CD4-positive, alpha-beta T cell treated with Interleukin-15 for 1 hour (primary cell): ENCODE data around the gene OXNAD1.

Experiments
- DNase-seq: peaks from one replicate; pipeline ENCODE4 v3.0.0-alpha.2; 2020

Gene OXNAD1

DNA sequence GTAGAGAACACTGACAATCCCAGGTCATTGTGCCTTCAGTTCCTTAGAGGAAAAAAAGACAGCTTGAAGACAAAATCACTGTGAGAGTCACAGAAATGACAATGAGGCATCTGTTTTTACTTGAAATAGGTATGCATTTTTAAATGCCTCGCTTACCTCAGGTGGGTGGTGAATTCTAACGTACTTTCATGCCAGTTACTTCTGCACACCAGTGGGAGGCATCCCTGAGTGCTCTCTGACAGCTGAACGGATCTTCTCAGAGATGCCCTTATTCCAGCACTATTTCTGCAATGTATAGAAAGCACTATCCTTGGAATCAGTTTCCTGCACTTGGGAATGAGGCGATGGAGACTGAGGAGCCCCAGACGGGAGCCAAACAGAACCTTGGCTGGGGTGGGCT is 16.5 kb upstream of the OXNAD1 start:
- DNase-seq = no peak

DNA sequence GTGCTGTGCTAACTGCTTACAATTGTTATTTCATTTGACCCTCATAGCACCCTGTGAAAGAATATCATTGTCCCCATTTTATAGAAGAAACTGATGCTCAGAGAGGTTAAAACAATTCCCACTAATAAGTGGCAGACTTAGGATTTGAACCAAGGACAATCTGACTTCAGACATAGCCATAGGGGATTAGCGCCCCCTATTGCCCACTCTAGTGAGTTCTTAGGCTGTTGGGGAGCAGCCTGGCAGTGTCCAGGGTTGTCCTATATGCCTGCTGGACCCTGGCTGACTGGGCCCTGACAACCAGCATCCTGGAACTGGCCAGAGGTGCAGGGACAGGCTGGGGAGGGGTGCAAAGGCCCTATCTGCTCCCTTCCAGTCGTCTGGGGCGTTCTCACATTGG is 15.7 kb upstream of the OXNAD1 start:
- no peak for DNase-seq

DNA sequence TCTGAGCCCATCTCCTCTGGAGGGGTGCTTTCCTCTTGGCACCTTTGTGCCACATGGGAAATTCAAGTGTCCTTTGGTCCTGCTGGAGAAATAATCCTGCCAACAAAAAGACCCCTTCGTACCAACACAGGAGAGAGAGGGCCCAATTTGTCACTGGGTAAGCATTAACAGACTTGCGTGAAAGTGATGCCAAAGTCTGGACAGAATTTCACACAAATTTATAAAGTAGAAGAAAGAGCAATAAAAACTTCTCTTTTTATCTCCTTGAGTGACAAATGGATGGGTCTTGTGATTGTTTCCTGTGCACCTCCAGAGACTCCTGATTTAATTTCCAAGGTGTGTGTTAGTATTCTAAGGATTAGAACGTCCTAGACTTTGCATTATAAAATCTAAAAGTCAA is 15.1 kb upstream of the OXNAD1 start:
- no peak for DNase-seq

DNA sequence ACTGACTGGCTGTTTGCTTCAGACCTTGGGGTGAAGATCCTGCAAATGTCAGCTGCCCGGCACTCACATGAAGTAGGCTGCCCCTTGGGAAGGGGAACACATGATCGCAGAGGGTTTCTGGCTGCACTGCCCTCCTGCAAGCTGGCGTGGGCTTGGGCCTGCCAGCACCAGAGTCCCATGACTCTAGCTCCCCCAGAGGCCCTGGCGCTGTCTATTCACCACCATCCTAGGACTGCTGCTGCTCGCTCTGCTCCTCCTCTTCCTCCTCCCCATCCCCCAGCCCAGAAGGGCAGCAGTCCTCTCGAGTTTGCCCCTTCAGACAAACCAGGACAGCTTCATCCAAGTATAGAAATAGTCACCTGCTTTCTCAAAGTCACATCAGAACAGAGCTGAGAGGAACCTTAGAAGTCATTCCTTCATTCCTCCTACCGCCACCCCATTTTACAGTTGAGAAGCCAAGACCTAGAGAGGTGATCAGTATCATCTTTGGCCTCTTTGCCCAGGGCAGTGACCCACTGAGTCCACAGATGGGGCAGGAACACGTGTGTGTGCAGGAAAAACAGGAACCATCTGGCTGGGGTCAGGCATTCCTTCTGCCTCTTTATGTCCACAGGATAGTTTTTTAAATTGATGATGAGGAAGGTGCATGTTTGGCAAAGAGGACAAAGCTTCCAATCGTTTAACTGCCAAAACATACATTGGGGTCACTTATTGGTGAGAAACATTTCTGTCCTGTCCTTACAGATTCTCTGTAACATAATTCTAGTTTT is 13.5 kb upstream of the OXNAD1 start:
- DNase-seq = no peak

DNA sequence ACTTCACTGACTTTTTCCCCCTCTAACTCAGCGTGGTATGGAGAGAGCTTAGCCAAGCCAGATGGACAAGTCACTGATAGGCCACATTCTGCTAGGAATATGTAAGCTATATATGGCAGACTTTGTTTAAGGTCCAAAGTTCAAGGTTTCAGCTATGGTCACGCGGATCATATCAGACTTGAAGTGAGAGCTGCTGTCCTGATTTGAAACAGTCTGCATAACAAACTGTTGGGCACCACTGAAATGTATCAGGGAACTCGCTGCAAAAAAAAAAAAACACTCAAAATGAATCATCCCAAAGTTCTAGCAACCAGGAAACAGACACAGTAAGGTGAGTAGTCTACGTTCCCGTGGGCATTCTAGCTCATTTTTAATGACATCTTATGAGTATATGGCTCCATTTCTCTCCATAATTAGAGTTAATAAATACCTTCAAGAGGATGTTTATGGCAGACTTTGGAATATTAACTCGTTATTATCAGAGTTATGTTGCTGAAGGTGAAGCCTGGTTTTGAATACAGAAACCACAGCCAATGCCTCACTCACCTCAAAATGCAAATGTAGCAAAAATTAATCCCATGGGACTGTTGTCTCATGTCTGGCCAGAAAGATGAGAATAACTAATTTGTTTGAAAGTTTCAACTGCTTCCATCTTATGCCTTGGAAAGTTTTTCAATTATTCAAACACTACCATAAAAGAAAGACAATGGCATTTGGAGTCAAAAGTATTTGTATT is 12.6 kb upstream of the OXNAD1 start:
- DNase-seq = no peak

DNA sequence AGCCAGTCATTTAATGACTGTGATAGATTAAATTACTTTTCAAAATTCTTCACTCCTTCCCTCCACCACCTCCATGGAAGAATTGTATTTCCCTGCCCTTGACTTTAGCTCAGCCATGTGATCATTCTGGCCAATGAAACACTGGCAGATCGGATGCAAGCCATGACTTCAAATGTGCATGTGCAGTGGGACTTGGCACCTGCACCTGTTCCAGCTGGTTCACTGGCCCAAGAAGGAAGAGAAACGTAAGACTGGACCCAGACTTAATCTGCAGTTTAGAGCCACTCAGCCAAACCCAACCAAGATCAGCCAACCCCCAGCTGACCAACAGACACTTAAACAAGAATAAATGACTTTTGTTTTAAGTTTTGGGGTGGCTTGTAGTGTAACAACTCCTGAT is 12.0 kb upstream of the OXNAD1 start:
- DNase-seq = no peak

DNA sequence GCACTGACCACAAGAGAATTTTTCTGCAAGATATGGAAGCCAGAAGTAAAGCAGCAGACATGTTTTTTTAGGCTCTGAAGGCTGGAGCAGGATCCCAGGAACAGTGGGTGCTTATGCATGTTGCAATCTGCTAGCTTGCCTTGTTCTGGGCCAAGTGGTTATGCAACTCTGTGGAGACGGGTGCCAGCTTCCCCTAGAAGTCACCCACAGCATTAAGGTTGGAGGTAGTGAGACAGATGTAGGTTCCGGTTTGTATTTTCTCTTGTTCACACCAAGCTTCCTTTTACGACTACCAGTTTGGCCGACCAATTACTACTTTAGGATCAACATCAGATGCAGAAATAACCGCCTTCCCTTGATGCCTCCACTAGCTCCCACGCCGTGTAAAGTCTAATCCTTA is 11.4 kb upstream of the OXNAD1 start:
- peak; percentile 52 for DNase-seq

DNA sequence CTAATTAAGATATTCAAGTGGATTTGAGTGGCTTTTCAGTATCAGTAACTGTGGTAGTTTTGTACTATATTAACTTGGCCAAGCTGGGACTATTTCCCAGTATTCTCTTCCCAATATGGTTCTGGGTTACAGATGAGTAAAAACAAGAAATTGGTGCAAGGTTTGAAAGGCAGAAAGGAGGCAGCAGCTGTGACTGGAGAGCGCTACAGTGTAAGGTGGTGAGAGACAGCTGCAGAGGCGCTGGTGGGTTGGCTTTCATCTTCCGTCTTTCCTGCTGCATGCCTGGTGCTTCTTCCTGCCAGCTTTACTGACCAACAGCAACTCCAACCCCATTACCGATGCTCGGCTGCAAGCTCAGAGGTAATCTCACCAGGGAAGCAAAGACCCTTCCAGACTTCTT is 10.1 kb upstream of the OXNAD1 start:
- no peak for DNase-seq

DNA sequence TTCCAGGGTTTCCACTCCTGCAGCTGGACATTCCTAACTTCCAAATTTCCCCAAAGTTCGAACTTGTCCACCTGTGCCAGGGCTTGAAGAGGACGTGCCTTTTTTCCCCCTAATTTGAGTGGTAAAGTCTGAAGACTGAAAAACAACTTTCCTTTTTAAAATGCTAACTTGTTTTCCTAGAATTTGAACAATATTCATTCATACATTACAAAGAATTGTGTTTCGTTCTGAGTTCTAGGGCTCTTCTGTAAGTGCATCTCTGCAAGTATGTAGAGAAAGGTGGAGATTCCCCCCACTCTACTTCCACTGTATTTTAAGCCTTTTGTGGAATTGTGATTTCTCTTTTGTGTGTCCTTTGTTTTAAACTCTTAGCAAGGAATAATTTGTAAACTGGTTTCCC is 9.7 kb upstream of the OXNAD1 start:
- DNase-seq = no peak

DNA sequence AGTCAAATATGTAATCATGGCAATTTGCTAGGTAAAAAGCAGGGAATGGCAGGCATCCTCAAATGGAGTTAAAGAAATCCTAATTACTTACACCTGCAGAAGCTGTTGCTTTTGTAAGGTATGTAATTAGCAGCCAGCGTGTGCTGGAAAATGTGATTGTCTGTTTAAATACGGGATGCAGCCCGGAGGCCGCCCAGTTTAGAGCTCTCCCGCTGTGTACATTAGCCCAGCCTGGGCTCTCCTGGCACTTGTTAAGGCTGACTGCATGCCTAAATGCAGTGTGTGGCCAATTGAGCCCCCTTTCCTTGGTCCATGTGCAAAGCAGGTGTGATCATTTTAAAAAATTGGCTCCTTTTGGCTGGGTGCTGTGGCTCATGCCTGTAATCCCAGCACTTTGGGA is 9.3 kb upstream of the OXNAD1 start:
- DNase-seq = no peak

DNA sequence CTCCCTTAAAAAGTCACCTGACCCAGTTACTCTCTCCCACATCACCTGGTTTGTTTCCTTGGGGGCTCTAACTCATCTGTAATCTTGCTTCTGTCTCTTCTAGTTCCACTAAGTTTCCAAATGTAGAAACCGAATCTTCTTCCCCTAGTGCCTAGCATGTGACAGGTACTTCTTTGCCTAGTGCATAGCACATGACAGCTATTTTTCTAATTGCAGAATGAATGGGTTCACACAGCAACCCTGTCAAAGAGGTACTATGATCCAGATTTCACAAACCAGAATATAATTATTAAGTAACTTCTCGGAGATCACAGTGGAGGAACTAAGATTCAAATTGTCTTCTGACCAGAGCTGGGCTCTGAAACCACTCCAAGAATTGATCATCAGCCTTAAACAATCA is 7.7 kb upstream of the OXNAD1 start:
- DNase-seq = no peak

DNA sequence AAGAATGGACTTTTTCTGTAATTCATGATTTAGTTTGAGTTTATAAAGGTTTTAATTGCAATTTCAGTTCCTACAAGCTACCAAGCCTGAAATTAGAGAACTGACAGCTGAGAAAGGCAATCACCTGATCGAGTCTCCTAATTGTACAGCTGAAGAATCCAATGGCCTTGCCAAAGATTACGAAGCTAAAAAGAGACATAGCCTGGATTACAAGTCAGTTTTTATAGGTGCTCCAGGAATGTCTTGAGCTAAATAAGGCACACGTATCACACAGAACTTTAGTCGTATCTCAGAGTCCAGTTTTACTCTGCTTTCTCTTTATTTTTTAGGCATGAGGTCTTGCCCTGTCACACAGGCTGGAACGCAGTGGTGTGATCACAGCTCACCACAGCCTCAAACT is 6.8 kb upstream of the OXNAD1 start:
- no peak for DNase-seq

DNA sequence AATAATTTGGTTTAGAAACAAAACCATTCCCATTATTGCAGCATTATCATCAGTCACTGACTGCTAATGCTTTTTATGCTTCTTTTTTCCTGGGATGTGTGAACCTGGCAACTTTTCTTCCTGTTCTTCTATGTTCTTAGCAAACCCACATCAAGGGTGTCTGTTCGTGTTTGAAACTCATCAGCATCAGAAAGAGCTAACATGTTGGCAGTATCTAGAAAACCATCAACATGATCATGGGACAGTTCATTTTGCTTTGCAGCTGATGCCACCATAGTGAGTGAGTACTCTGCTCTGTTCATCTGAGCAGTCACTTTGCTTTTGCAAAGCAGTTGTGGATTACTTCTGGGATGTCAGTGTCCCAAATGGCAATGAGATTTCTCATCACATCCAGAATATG is 6.1 kb upstream of the OXNAD1 start:
- no peak for DNase-seq

DNA sequence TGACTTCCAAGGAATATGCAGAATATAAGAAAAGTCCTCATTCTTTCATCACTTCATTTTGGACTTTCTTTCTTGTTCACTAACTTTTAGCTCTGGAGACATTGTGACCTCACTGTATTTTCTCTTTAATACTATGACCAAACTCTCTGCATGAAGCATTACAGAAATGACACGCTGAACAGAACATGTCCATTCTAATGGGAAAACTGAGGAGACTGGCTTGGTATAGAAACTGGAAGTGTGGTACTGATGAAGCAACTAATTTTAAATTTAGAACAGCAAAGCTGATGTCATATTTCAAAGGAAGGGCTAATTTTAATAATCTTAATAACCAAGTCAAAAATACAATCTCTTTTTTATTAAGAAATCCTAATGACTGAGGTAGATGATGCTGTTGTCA is 5.0 kb upstream of the OXNAD1 start:
- DNase-seq = no peak

DNA sequence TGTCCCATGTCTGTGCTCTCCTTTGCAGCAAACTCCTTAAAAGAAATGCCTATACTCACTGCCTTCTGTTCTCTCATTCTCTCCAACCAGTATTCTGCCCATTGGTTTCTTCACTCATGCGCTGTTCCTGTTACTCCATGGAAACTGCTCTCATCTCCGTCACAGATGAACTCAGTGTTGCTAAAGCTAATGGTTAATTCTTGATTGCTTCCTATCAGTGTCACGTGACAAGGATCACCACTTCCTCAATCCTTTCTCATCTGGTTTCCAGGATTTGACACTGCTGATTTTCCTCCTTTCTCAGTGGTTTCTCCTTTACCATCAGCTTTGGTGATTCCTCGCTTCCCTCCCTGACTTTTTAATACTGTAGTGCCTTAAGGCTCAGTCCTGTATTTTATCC is 2.8 kb upstream of the OXNAD1 start:
- no peak for DNase-seq

DNA sequence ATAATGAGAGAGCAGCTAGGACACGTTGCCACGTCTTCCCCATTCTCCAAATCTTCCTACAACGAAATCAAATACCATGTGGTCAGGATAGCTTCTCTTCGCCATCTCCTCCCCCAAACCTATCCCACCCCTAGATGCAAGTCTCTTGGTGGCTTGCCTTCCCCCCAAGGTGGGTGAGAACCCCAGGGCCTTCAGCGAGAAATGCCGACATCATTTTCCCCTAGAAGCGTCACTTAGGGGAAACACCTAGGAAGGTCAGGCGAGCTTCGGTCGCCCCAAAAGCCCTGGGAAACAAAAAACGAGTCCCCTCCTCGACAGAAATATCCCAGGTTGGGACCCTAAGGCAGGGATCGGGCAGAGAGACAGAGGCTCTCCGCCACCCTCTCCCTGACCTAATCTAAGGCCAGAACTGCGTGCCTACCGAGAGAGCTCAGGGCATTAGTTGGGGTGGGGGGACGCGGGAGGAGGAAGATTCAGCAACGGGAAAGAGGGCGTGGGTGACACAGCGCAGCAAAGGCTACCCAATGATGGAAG is 771 bp upstream of the OXNAD1 start:
- no peak for DNase-seq

DNA sequence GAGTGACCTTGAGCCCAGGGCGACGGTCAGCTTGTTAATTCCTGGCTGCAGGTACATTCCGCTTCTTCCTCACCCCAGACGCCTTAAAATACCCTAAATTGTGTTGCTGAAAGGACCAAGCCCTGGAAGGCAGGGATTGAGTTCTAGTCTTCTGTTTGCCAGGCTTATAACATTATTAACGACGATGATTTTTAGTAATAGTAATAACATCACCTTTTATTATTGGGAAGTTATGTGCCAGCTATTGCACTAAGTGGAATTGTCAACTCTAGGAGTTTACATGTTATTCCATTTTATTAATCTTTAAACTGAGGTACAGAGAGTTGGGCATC is 409 bp downstream of the OXNAD1 start:
- no peak for DNase-seq

DNA sequence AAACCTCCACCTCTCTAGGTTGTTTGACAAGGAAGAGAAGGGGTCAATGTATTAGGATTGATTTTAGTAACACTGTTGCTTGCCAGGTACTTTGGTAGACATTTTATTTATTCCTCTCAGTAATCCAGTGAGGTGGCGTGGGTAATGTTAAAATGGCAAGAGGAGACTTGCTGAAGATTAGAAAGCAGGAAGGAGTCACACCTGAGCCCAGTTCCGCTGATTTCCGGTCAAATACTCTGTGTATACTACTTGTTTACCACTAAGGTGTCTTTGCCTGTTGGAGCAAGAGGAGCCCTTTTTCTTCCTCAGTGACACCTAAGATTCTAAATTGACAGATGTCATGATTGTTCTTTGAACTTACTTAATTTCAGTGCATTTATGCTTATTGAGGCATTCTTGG is 1.7 kb downstream of the OXNAD1 start:
- DNase-seq = no peak

DNA sequence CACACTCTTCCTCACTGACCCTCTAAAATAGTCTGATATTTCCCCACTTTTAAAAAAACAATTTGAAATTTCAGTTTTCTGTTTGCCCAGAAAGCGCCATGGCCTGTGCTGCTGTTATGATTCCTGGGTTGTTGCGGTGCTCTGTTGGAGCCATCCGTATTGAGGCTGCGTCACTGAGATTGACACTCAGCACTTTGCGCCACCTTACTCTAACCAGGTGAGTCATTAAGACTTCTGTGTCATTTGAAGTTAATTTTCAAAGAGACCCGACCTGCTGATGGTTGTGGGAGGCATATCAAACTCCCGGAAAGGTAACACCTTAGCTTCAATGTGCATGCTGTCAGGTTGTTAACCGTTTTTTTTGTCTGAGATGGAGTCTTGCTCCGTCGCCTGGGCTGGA is 5.8 kb downstream of the OXNAD1 start:
- DNase-seq = no peak

DNA sequence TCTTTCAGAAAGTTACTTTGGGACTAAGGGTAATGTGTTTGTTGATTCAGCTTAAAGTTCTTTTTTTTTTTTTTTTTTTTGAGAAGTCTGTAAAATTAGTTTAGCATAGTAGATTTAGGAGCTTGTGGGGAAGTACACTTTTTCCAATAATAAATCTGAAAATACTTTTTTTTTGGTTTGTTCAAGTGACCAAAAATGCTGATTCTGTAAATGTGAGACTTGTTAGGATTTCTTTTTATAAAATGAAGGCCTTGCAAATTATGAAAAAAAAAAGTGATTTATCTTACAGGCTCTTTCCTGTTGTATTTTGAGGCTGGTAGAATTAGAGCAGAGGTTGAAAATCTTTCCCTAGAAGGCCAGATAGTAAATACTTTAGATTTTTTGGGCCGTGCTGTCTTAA is 7.6 kb downstream of the OXNAD1 start:
- DNase-seq = no peak

DNA sequence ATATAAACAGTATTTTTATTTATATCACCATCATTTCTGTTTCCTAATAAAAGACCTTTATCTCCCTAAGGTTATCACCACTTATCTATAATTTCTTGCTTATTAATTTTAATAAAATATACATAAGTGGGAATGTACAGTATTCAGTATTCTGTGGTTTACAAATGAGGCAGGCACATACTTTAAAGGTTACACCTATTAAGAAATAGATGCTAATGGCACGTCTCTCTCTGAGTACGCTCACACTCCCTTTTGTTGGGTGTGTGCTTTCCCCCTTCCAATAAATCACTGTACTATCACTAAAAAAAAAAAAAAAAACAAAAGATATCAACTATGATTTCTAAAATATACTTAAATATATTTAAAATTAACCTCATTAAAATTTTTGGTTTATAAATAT is 8.9 kb downstream of the OXNAD1 start:
- DNase-seq = no peak

DNA sequence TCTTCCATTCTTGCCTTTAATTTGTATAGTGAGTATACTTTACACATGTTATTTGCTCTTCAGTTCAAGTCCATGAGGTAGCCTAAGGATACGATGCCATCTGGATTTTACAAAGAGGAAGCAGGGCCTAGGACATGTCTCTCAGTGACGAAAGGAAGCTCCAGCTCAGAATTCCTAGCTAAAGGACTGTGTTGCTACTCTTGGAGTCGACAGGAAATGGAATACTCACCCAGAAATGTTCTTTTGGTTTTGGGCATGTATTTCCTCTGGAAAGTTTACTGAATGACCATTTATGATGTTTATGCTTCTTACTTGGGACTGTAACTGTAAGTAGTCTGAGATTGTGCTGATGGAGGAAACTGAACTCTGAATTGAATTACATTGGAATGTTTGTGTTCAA is 12.5 kb downstream of the OXNAD1 start:
- no peak for DNase-seq

DNA sequence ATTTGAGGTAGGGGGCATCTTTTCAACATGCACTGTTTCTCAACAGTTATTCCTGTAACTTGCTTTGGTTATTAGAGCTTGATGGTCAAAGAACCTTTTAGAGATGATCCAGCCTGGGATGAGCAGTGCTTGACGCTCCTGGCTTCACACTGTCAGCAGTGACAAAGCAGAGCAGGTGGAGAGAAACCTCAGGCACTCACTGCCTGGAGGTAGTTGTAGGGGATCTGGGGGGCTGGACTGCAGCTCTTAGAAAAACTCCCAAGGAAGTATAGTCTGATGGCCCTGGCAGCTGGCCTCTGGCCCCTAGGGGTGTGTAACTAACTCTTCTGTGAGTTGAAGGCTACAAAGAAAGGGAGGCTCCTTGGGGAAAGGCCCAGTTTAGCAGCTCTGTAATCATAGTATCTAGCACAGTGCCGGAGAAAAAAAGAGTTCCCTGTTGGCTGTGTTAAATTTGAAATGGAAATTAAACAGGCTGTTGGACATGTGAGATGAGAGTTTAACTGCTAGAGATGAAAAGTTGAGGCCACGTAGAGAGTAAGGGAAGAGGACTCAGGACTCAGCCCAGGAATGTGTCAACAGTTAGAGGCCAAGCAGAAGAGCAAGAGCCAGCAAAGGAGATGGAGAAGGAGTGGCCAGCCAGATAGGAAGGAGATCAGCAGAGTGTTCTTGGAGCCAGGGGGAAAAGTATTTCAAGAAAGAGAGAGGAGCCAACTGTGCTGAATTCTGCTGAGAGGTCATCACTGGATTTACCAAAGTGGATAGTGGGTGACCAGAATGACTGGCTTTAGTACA is 14.2 kb downstream of the OXNAD1 start:
- no peak for DNase-seq

DNA sequence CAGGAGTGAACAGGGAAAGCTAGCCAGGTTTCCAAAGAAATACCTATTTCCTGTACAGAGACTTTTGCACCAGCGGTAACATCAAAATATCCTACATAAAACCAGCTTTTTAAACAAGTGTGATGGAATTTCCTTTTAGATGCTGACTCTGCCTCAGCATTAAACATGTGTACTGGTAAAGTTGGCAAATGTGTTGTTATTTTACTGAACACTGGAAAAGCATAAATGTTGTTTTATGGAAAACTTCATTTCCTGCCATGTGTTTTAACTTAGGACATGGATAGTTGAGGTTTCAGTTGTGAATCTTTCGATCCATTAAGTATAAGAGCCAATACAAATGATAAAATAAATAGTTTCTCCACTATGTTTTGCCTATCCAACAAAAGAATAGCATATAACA is 15.7 kb downstream of the OXNAD1 start:
- DNase-seq = no peak
